Renal cortex interstitium (tissue), 11 donors: ENCODE results near the gene MOCS3. TPM values are rescaled to one million over a fixed set of nuclear protein-coding genes. Genes with fewer than 3 reads are reported as not detected.
A peak's percentile ranks its signal among the peaks of the same experiment; 100 is the strongest.
"Not testable (repeated sequence)": the region's sequence is repeated elsewhere in the genome, so short reads cannot be mapped to it uniquely, and the experiment has no call there.

Source experiments
- DNase-seq, 11 donors: peaks; one replicate each; pipeline ENCODE4 v3.0.0-alpha.2; 2013; ENCODE audit warnings: low read depth in 9 of 11, low spot score in 4 of 11; ENCODE audit errors: extremely low read depth in 1 of 11
- polyA plus RNA-seq, 3 donors: library from polyadenylated mRNA; unstranded; fragments of 120-200 nt; gene quantifications; one replicate each; pipeline ENCODE4 v1.2.1, GENCODE V29; 2013; ENCODE audit not compliant: insufficient read length in 3 of 3

MOCS3 gene
- polyA plus RNA-seq, 3 donors = 4.8 to 5.6 (median 5.4) TPM

DNA sequence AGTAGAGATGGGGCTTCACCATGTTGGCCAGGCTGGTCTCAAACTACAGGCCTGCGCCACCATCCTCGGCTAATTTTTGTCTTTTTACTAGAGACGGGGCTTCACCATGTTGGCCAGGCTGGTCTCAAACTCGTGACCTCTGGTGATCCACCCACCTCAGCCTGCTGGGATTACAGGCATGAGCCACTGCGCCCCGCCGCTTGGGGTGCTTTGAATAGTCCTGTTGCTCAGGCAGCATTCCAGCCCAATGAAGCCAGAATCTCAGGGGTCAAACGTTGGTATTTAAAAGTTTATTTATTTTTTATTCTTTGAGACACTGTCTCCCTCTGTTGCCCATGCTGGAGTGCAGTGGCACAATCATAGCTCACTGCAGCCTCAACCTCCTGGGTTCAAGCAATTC, 11.3 kb downstream of the MOCS3 start:
- DNase-seq = no peak

DNA sequence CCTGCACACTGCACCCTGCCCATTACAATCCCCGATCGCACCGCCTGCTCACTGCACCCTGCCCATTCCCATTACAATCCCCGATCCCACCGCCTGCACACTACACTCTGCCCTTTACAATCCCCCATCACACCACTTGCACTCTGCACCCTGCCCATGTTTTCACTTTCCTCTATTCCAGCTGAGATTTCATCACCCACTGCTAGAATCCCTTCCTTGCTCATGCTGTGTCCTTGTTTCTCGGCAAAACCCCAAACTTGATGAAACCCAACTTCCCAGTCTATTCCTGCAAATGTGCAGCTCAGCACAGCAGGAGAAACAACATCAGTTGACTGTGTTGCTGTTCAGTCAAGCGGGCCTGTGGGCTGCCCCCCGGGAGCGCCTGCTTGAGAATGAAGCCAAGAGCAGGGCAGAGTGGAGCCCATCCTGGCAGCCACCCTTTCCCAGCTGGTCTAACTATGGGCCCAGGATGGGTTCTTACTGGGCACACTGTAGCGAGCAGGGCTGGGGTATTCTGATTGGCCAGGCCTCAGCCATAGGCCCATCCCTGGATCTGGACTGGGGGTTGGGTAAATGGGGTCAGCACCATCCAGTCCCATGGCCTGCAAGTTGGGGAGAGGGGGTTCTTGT, 17.2 kb downstream of the MOCS3 start:
- no peak for DNase-seq

DNA sequence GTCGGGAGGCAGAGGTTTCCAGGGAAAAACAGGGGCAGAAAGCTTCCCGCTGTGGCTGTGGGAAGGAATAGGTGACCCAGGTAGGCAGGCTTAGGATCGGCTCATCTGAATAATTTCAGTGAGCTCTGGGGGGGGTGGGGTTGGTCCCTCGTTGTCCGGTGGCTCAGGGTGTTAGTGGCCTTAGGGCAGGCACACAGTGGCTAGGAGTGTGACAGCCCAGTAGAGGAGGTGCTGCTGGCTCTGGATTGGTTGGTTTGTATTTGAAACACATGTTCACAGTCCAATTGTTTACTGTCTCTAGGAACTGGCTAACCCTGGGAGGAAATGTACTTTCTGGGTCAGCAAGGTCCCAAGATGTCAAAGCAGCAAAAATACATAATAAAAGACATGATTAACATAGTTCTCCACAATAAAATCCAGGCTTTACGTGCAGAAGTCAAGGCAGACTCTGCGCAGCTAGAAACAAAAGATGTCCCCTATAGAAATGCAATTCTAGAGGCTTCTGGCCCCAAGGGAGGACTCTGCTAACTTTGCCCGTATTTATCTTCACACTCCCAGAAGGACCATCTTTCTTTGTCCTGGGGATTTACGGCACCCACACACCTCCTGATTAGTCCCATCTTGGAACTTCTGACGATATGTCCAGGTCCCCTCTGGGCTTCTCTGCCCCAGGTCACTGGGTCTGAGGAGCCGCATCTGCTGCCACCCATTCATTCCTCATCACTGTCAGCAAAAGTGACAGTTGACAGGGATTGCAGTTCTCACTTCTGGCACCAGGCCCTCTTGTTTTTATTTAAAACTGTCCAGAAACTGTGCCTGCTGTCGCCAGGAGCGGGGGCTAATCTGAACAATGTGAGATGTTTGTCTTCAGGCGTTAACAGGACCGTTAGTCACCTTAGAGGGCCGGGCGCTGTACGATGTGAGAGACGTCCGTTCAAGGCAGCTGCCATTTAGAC, 18.7 kb downstream of the MOCS3 start:
- no peak for DNase-seq

DNA sequence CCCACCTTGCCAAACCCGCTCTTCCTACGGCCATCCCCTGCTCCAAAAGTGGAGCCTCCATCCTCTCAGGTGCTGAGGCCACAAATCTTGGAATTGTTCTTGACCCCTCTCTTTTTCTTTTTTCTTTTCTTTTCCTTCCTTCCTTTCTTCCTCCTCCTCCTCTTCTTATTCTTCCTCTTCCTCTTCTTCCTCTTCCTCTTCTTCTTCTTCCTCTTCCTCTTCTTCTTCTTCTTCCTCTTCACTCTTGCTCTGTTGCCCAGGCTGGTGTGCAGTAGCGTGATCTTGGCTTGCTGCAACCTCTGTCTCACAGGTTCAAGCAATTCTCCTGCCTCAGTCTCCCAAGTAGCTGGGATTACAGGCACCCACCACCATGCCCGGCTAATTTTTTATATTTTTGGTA, 19.9 kb downstream of the MOCS3 start:
- not testable (repeated sequence) for DNase-seq

DNA sequence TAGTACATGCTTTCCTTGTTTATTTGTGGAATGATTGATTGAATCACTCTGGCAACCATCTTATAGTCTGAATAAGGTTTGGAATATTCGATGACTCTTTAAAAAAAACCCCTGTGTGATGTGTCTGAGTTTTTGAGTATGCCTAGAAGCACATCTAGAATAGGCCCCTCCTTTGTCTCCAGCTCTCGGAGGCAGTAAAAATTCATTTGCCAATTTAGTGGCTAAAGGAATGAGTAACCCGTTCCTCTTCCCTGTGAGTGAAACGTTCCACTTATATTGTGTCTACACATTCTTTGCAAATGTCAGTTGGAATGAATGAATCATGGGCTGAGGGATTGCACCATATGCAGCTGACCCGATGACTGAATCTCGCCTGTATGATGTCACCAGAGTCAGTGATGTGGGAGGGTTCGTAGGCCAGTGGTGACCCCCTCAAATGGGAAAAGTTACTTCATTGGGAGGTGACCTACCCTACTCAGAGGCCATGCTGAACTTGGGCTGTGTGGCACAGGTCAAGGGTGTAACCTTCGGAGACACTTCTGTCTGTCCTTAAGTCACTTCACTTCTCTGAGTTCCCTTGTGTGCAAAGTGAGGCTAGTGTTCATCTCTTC, 21.6 kb downstream of the MOCS3 start:
- DNase-seq = no peak

DNA sequence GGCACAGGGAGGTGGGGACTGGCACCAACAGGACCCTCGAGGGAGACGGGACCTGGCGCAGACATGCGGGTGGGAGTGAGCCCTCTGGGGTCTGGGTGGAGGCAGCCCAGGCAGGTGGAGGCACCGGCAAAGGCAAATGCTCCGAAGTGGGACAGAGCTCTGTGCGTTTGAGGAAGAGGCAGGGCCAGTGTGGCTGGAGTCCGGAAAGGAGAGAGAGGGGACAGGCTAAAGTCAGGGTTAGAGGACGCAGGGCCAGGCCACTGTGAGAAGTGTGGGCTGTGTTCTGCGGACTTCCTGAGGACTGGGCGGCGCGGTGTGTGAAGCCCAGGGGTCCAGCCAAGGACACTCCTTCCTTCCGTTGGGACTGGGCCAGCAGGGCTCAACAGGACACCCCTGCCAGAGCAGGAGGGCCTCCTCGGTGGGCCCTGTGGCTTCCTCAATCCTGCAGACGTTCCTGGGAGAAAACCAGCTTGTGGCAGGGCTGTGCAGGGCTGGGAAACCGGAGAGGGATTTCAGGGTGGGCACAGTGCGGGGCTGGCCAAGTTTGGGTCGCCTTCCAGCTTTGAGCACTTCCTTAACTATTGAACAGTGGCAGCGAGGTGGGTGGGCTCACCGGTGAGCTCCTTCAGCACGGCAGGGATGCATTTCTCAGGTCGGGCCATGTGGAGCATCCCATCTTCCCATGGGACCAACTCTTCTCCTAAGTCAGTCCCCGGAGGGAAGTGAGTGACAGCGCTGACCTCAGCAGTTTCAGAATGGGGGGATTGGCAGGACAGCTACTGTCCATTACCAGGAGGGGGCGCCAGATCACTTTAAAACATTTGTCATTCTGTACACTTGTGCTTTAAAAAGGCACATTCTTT, 22.5 kb downstream of the MOCS3 start:
- peak in 6 of 11 donors; percentile 49 to 74 (median 56) for DNase-seq

DNA sequence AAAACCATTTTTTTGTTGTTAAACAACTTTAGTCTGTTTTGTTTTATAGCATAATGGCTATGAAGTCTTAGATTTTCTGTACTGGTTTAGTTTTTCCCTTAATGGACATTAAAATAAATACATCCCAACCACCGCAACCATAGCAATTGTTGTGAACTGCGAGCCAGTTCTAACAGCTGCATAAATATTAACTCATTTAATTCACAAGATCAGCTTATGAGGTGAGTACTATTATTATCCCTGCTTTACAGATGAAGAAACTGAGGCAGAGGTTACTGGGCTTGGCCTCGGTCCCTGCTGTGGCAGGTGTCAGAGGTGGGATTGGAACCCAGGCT, 23.1 kb downstream of the MOCS3 start:
- DNase-seq = no peak

DNA sequence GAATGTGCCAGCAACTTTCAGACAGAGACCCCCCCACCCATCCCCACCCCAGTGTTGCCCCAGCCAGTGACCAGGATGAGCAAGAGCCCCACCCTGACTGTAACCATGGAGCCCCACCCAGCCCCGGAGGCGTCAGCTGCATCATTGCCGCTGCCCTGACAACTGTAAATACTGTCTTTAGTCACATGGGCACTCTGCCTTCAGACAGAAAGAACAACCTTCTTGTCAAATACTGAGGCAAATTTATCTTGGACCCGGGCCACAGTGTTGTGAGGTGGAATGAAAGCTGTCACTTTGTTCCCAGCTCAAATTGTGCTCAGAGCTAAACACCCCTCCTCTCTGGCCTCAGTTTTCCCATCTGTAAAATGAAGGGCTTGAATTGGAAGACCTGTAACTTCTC, 23.7 kb downstream of the MOCS3 start:
- DNase-seq = no peak

DNA sequence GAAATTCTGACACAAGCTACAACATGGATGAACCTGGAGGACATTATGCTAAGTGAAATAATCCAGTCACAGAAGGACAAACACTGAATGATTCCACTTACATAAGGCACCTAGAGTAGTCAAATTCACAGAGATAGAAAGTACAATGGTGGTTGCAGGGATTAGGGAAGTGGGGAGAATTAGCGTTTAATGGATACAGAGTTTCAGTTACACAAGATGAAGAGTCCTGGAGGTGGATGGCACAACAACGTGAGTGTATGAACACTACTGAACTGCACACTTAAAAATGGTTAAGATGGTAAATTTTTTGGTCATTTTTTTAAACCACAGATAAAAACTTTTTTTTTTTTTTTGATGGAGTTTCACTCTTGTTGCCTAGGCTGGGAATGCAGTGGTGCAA, 24.7 kb downstream of the MOCS3 start:
- no peak for DNase-seq

DNA sequence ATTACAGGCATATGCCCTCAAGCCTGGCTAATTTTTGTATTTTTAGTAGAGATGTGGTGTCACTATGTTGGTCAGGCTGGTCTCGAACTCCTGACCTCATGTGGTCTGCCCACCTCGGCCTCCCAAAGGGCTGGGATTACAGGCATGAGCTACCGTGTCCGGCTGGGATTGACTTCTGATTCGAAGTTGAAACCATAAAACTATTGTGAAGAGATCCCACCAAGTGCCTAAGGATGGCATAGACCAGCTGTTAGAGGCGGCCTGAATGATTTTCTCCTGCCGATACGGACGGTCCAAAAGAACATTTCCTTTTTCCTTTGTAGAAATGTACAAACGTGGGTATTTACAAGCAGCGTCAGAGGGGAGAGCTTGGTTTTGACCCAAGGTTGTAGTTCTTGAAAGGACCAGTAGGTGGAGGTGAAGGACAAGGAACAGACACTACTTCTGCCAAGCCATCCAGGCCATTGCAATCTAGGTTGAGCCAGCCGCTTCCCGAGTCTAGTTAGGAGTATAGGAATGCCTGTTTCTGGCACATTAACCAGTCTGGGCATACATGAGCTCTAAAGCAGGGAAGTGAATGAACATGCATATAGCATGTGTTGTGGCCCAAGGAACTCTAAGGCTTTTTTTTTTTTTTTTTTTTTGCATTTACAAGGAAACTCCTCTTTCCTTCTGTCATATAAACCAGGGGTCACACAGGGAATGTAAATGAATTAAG, 29.0 kb downstream of the MOCS3 start:
- peak; percentile 71 to 92 (median 79) for DNase-seq

DNA sequence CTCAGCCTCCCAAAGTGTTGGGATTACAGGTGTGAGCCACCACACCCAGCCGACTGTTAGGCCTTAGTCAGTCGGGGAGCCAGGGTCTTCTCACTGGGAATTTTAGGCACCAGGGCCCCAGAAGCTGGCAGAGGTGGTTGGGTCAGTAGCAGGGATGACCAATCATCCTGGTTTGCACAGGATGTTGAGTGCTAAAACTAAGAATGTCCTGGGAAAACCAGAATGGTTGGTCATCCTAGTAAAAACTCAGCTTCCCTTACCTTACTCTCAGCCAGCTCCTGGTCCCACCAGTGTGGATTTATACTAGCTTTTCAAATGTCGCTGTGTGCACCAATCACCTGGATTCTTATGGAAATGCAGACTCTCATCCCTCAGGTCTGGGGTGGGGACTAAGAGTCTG, 32.5 kb downstream of the MOCS3 start:
- DNase-seq = no peak

DNA sequence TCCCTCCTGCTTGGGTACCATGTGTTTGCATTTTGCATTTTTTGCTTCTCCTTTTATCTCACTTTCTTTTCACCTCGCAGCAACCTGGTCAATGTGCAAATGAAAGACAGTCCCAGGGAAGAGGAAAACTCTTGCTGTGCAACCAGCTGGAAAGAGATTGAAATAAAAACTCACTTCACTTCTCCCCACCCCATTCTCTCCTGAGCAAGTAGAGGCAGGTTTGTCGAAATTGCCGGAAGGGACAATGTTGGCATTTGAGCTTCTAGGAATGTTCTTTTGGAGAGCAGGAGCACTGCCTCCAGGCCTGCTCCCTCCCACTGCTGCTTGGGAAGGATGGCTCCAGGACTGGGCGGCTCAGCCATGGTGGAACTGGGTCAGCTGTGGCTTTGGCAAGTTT, 33.7 kb downstream of the MOCS3 start:
- no peak for DNase-seq

DNA sequence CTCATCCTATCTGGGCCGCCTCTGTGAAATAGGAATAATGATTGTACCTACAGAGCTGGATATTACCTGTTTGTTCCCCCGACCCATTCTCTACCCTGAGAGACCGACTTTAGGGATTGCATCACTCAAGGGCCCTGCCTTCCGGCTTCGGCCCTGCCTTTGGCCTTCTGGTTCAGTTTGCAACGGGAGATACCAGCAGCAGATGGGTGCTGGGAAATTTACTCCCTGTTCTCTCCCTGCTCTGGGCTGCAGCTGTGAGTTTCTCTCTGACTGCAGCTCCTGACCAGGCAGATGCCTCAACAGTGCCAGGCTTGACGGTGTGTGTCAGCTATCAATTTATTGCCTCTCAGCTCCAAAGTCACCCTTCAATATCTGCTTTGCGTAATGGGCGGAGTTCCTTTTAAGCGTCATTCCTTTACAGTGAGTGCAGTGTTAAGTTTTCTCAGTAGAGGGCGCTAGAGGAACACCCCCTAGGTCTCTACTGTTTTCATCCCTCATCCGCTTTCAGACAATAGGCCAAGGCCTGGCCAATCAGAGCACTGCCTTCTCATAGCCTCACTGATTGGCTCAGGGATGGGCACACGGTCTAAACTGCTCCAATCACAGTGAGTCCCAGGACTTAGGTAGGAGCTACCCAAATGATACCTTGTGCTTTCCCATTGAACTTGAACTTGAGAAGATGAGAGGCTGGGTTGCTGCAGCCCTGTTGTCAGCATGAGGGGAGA, 34.3 kb downstream of the MOCS3 start:
- peak in 1 of 11 donors; percentile 24 for DNase-seq

DNA sequence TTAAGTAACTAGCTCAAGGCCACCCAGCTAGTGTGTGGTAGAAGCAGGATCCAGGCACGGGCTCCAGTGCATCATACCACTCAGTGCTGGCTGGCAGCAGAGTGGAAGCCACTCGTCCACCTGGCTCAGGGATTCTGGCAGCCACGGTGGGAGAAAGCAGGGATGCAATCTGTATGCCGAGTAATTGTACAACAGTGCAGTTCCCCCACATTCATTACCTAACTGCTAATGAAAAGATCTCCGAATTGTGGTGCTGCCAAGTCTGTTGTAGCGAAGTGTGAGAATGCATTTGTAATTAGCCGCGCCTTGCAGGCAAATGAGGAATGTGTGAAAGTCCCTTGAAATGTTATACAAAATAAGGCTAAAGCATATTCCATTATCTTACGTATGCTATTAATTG, 35.3 kb downstream of the MOCS3 start:
- DNase-seq = no peak

DNA sequence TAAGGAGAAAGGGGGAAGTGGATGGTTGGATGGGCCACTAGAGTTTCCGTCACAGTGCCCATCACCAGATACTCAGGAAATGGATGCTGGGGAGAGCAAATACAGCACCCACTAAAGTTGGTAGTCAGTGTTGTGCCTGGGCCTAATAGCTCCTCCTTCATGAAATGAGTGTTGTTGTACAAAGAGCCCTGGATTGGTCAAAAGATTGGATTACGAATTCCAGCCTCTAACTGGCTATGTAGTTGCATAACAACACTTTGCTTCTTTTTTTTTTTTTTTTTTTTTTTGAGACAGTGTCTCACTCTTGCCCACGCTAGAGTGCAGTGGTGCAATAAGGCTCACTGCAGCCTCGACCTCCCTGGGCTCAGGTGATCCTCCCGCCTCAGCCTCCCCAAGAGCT, 36.9 kb downstream of the MOCS3 start:
- no peak for DNase-seq

DNA sequence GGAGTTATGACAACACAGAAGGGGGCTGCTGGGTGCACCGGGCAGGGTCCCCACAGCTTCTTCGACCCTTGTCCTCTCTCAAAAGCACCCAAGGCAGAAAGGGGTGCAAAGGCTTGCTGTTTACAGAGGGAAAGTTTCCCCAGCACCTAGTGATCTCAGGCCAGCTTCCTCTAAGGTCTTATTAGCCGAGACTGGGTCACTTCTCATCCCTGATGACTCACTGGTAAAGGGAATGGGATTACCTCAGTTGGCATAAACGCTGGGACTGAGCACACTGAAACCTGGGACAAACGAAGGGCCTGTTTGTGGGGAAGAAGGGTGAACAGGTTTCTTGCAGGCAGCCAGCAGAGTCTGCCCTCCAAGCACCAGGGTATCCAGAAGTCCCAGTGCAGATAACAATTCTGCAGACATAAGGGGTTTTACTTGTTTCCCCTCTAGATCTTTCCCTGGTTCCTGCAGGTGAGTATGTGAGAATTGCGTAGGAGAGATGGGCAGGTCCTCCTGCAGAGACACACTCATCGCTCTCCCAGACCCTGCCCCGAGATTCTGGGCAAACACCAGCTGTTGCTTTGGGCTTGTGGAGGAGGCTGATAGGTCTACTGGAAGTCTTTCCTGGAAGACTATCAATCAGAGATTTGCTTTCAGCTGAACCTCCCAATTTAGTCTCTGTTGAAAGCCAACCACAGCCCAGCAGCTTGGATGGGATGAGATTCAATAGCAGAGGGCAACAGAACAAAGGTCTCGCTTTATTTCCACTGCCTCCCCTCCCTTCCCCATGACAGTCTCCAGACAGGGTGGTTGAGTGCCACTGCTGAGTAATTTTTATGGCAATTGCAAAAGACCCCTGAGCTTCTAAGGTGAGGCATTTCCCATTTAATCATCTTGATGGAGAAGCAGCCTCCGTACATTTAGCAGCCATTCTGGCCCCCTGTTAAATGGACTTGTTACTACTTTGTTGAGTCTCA, 38.6 kb downstream of the MOCS3 start:
- no peak for DNase-seq

DNA sequence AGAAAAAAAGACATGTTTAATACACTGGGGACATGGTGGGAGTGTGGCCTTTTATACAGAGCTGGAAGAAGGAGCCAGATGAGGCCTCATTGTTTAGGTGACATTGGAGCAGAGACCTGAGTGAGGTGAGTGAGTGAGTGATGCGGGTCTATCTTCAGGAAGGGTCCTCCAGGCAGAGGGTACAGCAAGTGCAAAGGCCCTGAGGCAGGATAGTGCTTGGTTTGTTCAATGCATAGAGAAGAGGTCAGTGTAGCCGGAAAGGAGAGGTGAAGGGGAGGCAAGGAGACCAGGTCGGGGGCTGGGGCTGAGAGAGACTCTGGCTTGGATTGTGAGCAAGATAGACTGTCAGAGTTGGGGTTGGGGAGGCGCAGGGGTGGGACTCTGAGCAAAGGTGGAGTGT, 40.7 kb downstream of the MOCS3 start:
- DNase-seq = no peak
